ENCODE data around the gene CCDC142. TPM values are rescaled to one million over a fixed set of nuclear protein-coding genes. Genes with fewer than 3 reads are reported as not detected.

Gene CCDC142
- total RNA-seq, 4 donors from 2014 or later: 13.6 to 58.7 (median 31.3) TPM

GRCh38 chr2:74481961-74482800, 617 bp downstream of the CCDC142 start:
- 0% methylated on average over 2 of the region's 80 CpGs; no CpG with 5 or more reads in 1 of the 2 donors for WGBS, 2 donors
- peaks cover 22 to 27% of the 10 kb centered on the region in 2 donors for H3K4me1 ChIP-seq
- no peaks in the 10 kb centered on the region for H3K27me3 ChIP-seq
- TF ChIP-seq CTCF (IDR thresholded peaks at IDR 0.05): no peak
- no peaks in the 10 kb centered on the region for H3K9me3 ChIP-seq
- intact Hi-C loops (cut with DNase I): no loop called here
- no peak for DNase-seq
- H3K27ac ChIP-seq: peak overlapping the region; percentile 38 to 91 (median 87)
- H3K36me3 ChIP-seq: peaks cover 0 to 8% of the 10 kb centered on the region in 2 donors
- peak overlapping the region; percentile 49 to 87 (median 84) for H3K4me3 ChIP-seq (replicated peaks in 1 of 3)

- Histone ChIP-seq H3K27ac (no peak overlapping the region), H3K36me3 (peaks cover 0 to 8% of the 10 kb centered on the region in 2 donors), H3K9me3 (no peaks in the 10 kb centered on the region), H3K4me3 (replicated peaks in 1 of 3) (peak overlapping the region in 1 of 3 donors; percentile 87), H3K27me3 (no peaks in the 10 kb centered on the region), H3K4me1 (peaks cover 22 to 27% of the 10 kb centered on the region in 2 donors)
- intact Hi-C loops (cut with DNase I): no loop called here
- DNase-seq: no peak
- TF ChIP-seq CTCF (IDR thresholded peaks at IDR 0.05) (no peak), POLR2A (IDR thresholded peaks at IDR 0.05) (no peak)
- WGBS, 2 donors: 55 to 77% methylated on average over 2 of the region's 3 CpGs
These were observed 1.4 kb downstream of the CCDC142 start for GRCh38 chr2:74481431-74481830.

DNA sequence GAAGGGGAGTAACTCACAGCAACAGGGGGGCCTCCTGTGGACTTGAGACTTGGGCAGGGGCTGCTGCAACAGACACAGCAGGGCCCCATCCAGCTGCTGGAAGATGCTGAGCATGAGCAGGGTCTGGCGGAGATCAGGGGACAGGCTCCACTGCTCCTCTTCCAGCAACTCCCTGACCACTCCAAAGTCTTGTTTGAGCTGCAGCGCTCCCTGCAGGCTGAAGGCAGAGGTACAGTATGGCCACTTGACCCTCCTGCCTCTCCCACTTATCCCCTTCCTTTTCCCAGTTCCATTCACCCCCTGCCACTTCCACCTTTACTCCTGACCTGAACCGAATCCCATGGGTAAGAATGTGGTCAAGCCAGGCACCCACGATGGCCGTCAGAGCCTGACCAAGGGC, 7.9 kb downstream of the CCDC142 start:
- TF ChIP-seq POLR2A (IDR thresholded peaks at IDR 0.05) (no peak), CTCF (IDR thresholded peaks at IDR 0.05) (no peak)
- no peaks in the 10 kb centered on the region for H3K27me3 ChIP-seq
- peaks cover 5 to 16% of the 10 kb centered on the region in 2 donors for H3K4me1 ChIP-seq
- WGBS, 2 donors: 90 to 91% methylated on average over 5 of the region's 5 CpGs
- peaks cover 14 to 16% of the 10 kb centered on the region in 2 donors for H3K36me3 ChIP-seq
- DNase-seq: no peak
- no peak overlapping the region for H3K27ac ChIP-seq
- H3K9me3 ChIP-seq: no peaks in the 10 kb centered on the region
- intact Hi-C loops (cut with DNase I): no loop called here
- no peak overlapping the region for H3K4me3 ChIP-seq (replicated peaks in 1 of 3)

GRCh38 chr2:74474481-74474880, 8.3 kb downstream of the CCDC142 start:
- H3K27ac ChIP-seq: no peak overlapping the region
- WGBS, 2 donors: 91 to 96% methylated on average over 4 to 6 of the region's 6 CpGs
- TF ChIP-seq POLR2A (IDR thresholded peaks at IDR 0.05) (no peak), CTCF (IDR thresholded peaks at IDR 0.05) (no peak)
- no peaks in the 10 kb centered on the region for H3K27me3 ChIP-seq
- H3K4me1 ChIP-seq: peaks cover 5 to 16% of the 10 kb centered on the region in 2 donors
- peaks cover 14 to 16% of the 10 kb centered on the region in 2 donors for H3K36me3 ChIP-seq
- intact Hi-C loops (cut with DNase I): no loop called here
- H3K9me3 ChIP-seq: no peaks in the 10 kb centered on the region
- DNase-seq: no peak
- no peak overlapping the region for H3K4me3 ChIP-seq (replicated peaks in 1 of 3)

- intact Hi-C loops (cut with DNase I): no loop called here
- TF ChIP-seq POLR2A (IDR thresholded peaks at IDR 0.05) (no peak), CTCF (IDR thresholded peaks at IDR 0.05) (no peak)
- Histone ChIP-seq H3K9me3 (no peaks in the 10 kb centered on the region), H3K27ac (peak overlapping the region; percentile 82 to 86 (median 83)), H3K27me3 (no peaks in the 10 kb centered on the region), H3K4me3 (replicated peaks in 1 of 3) (peak overlapping the region; percentile 4 to 78 (median 35)), H3K36me3 (peaks cover 14 to 16% of the 10 kb centered on the region in 2 donors), H3K4me1 (peaks cover 5 to 16% of the 10 kb centered on the region in 2 donors)
- 4 to 14% methylated on average over 7 of the region's 7 CpGs for WGBS, 2 donors
- DNase-seq: no peak
These were observed 9.9 kb downstream of the CCDC142 start for GRCh38 chr2:74472945-74473258.

Data from thyroid gland (tissue), 4 donors.